Neural progenitor cell (in vitro differentiated cells): Measurements from ENCODE around the gene SOBP. TPM values are rescaled to one million over a fixed set of nuclear protein-coding genes. Genes with fewer than 3 reads are reported as not detected.

Experiments used
- DNase-seq: peaks from one replicate; pipeline ENCODE4 v3.0.0-alpha.2; 2016; ENCODE audit warnings: low spot score
- H2AFZ ChIP-seq: fragments of 200-600 bp; sonication (generic); replicated peaks from 2 replicates; pipeline ENCODE4 v1.6.1; 2016; ENCODE audit warnings: antibody characterized with exemption
- H3F3A ChIP-seq: fragments of 200-600 bp; sonication (generic); 2 replicates; pipeline ENCODE4 v1.6.1; 2016; ENCODE audit warnings: antibody characterized with exemption, low read depth
- H3K27ac ChIP-seq: fragments of 200-600 bp; sonication (generic); 2 replicates; pipeline ENCODE4 v1.5.1; 2016; ENCODE audit warnings: mild to moderate bottlenecking
- H3K27me3 ChIP-seq: fragments of 200-600 bp; sonication (generic); 2 replicates; pipeline ENCODE4 v1.6.1; 2016; ENCODE audit warnings: mild to moderate bottlenecking, moderate library complexity
- H3K36me3 ChIP-seq: fragments of 200-600 bp; sonication (generic); 2 replicates; pipeline ENCODE4 v1.5.1; 2016
- H3K4me1 ChIP-seq: fragments of 200-600 bp; sonication (generic); 2 replicates; pipeline ENCODE4 v1.6.1; 2016; ENCODE audit warnings: mixed run types
- H3K4me2 ChIP-seq: fragments of 200-600 bp; sonication (generic); 2 replicates; pipeline ENCODE4 v1.6.1; 2016
- H3K4me3 ChIP-seq: fragments of 200-600 bp; sonication (generic); 2 replicates; pipeline ENCODE4 v1.5.1; 2016
- H3K79me2 ChIP-seq: fragments of 200-600 bp; sonication (generic); 2 replicates; pipeline ENCODE4 v1.6.1; 2016; ENCODE audit warnings: low read depth
- H3K9ac ChIP-seq: fragments of 200-600 bp; sonication (generic); 2 replicates; pipeline ENCODE4 v1.6.1; 2016
- H3K9me3 ChIP-seq: fragments of 200-600 bp; sonication (generic); 2 replicates; pipeline ENCODE4 v1.5.1; 2016; ENCODE audit warnings: low read depth
- H4K20me1 ChIP-seq: fragments of 200-600 bp; sonication (generic); 2 replicates; pipeline ENCODE4 v1.6.1; 2016; ENCODE audit warnings: low read depth
- H3K27ac Mint-ChIP-seq: 3 replicates; pipeline ENCODE4 v1.8.0; 2021; ENCODE audit warnings: mixed read lengths
- H3K27me3 Mint-ChIP-seq: 2 replicates; pipeline ENCODE4 v1.8.0; 2022; ENCODE audit warnings: low read depth, mild to moderate bottlenecking, inconsistent platforms, moderate library complexity, mixed read lengths; ENCODE audit not compliant: insufficient read depth
- H3K36me3 Mint-ChIP-seq: 3 replicates; pipeline ENCODE4 v1.8.0; 2021; ENCODE audit warnings: mixed read lengths
- H3K4me1 Mint-ChIP-seq: 3 replicates; pipeline ENCODE4 v1.8.0; 2021; ENCODE audit warnings: mixed read lengths
- H3K4me3 Mint-ChIP-seq: 3 replicates; pipeline ENCODE4 v1.8.0; 2021; ENCODE audit warnings: mild to moderate bottlenecking, moderate library complexity, mixed read lengths
- H3K9me3 Mint-ChIP-seq: 3 replicates; pipeline ENCODE4 v1.8.0; 2020; ENCODE audit warnings: mixed read lengths
- EZH2 ChIP-seq: fragments of 200-600 bp; sonication (generic); IDR thresholded peaks from 2 replicates; pipeline ENCODE4 v1.6.1; 2017; ENCODE audit warnings: antibody characterized with exemption, mild to moderate bottlenecking, moderate library complexity
- EZH2phosphoT487 ChIP-seq: fragments of 200-600 bp; sonication (generic); IDR thresholded peaks from 2 replicates; pipeline ENCODE4 v1.6.1; 2017; ENCODE audit warnings: antibody characterized with exemption
- total RNA-seq: library from RNA; depleted of rRNA; stranded (reverse); fragments of >200 nt; gene quantifications from 2 replicates; pipeline ENCODE4 v1.2.3, GENCODE V29; 2015; ENCODE audit warnings: low replicate concordance
- TF ChIP-seq, protein P1 (sequence below): fragments of 200-600 bp; sonication (generic); IDR thresholded peaks from 2 replicates; pipeline ENCODE4 v1.5.1; 2017; ENCODE audit warnings: antibody characterized with exemption, mild to moderate bottlenecking

SOBP gene
- total RNA-seq, 1 donor from 2014 or later: 12.6 TPM

DNA sequence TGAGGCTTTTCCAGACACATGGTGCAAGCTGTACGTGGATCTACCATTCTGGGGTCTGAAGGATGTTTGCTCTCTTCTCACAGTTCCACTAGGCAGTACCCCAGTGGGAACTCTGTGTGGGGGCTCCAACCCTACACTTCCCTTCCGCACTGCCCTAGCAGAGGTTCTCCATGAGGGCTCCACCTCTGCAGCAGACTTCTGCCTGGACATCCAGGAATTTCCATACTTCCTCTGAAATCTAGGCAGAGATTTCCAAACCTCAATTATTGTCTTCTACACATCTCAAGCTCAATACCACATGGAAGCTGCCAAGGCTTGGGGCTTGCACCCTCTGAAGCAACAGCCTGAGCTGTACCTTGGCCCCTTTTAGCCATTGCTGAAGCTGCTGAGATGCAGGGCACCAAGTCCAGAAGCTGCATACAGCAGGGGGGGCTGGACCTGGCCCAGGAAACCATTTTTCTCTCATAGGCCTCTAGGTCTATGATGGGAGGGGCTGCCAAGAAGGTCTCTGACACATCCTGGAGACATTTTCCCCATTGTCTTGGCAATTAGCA is 42.2 kb upstream of the SOBP start:
- H3K79me2 ChIP-seq: peaks cover 17% of the 10 kb centered on the region
- Mint-ChIP-seq H3K9me3 (peaks cover 46% of the 10 kb centered on the region), H3K4me3 (no peak overlapping the region)

DNA sequence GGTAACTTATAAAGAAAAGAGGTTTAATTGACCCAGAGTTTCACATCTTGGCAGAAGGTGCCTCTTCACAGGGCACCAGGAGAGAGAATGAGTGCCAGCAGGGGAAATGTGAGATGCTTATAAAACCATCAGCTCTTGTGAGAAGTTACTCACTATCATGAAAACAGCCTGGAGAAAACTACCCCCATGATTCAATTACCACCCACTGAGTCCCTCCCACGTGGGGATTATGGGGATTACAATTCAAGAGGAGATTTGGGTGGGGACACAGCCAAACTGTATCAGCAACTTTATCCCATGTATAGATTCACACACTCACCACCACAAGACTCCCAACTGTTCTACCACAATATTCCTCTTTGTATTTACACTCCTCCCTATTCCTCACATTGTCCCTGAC is 41.1 kb upstream of the SOBP start:
- Histone ChIP-seq H4K20me1 (no peaks in the 10 kb centered on the region), H2AFZ (no peak overlapping the region), H3K9me3 (peaks cover 20% of the 10 kb centered on the region), H3K27ac (no peak overlapping the region), H3K36me3 (no peaks in the 10 kb centered on the region), H3K27me3 (no peaks in the 10 kb centered on the region), H3F3A (no peaks in the 10 kb centered on the region), H3K79me2 (peaks cover 20% of the 10 kb centered on the region), H3K4me2 (no peak overlapping the region), H3K4me1 (no peaks in the 10 kb centered on the region), H3K9ac (no peak overlapping the region), H3K4me3 (no peak overlapping the region)
- Mint-ChIP-seq H3K9me3 (peaks cover 46% of the 10 kb centered on the region), H3K4me3 (no peak overlapping the region), H3K27ac (no peak overlapping the region), H3K36me3 (peaks cover 34% of the 10 kb centered on the region), H3K4me1 (no peaks in the 10 kb centered on the region), H3K27me3 (no peaks in the 10 kb centered on the region)
- DNase-seq: no peak
- TF ChIP-seq EZH2 (no peak), EZH2phosphoT487 (no peak)
- TF ChIP-seq, protein P1, sequence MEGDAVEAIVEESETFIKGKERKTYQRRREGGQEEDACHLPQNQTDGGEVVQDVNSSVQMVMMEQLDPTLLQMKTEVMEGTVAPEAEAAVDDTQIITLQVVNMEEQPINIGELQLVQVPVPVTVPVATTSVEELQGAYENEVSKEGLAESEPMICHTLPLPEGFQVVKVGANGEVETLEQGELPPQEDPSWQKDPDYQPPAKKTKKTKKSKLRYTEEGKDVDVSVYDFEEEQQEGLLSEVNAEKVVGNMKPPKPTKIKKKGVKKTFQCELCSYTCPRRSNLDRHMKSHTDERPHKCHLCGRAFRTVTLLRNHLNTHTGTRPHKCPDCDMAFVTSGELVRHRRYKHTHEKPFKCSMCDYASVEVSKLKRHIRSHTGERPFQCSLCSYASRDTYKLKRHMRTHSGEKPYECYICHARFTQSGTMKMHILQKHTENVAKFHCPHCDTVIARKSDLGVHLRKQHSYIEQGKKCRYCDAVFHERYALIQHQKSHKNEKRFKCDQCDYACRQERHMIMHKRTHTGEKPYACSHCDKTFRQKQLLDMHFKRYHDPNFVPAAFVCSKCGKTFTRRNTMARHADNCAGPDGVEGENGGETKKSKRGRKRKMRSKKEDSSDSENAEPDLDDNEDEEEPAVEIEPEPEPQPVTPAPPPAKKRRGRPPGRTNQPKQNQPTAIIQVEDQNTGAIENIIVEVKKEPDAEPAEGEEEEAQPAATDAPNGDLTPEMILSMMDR: no peak

More for the DNA sequence above, 42.2 kb upstream of the SOBP start:
- no peaks in the 10 kb centered on the region for H4K20me1 ChIP-seq
- no peaks in the 10 kb centered on the region for H3K27me3 ChIP-seq
- H3K9me3 ChIP-seq: peaks cover 20% of the 10 kb centered on the region
- no peak overlapping the region for H3K4me3 ChIP-seq
- no peak overlapping the region for H3K9ac ChIP-seq
- H3K4me1 ChIP-seq: no peaks in the 10 kb centered on the region
- H3F3A ChIP-seq: no peaks in the 10 kb centered on the region
- H3K27ac ChIP-seq: no peak overlapping the region
- no peaks in the 10 kb centered on the region for H3K4me1 Mint-ChIP-seq
- H3K27me3 Mint-ChIP-seq: no peaks in the 10 kb centered on the region
- DNase-seq: no peak
- H3K36me3 ChIP-seq: no peaks in the 10 kb centered on the region
- no peak overlapping the region for H3K4me2 ChIP-seq
- no peak overlapping the region for H3K27ac Mint-ChIP-seq
- TF ChIP-seq, protein P1: no peak
- TF ChIP-seq EZH2phosphoT487 (no peak), EZH2 (no peak)
- no peak overlapping the region for H2AFZ ChIP-seq
- H3K36me3 Mint-ChIP-seq: peaks cover 33% of the 10 kb centered on the region

DNA sequence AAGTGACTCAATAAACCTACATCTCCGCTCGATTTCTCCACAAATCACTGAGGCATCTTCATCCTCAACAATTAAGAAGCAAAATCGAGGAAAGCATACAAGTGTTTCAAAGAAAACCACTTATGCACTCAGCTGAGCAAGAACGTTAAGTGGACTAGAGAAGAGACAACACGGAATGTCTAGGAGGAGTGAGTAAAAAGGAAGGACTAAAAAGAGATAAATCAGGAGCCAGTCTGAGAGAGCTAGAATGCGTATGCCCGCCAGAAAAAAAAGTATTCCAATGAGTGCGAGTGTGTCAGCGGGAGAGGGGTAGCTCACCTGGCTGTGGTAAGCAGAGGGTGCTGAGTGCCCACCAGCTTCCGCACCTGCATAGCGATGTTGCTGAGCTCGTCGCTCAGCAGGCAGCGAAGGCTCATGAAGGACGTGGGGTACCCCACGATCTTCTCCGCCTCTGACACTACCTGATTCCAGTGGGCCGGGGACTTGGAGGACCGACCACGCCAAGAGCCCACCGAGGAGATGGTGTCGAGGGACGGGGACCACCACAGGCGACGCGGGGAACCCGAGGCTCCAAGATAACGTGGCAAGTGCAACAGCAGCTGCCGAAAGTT is 31.1 kb upstream of the SOBP start:
- H3K36me3 ChIP-seq: no peaks in the 10 kb centered on the region
- H2AFZ ChIP-seq: peak overlapping the region; percentile 99
- H3K4me1 Mint-ChIP-seq: peaks cover 10% of the 10 kb centered on the region

More for the DNA sequence above, 31.1 kb upstream of the SOBP start:
- TF ChIP-seq EZH2phosphoT487 (no peak), EZH2 (no peak)
- peak overlapping the region; percentile 63 for H3K9ac ChIP-seq
- Mint-ChIP-seq H3K9me3 (no peaks in the 10 kb centered on the region), H3K36me3 (peaks cover 3% of the 10 kb centered on the region), H3K27me3 (no peaks in the 10 kb centered on the region), H3K4me3 (peak overlapping the region; percentile 92), H3K27ac (peak overlapping the region; percentile 86)
- peaks cover 13% of the 10 kb centered on the region for H3K79me2 ChIP-seq
- H3F3A ChIP-seq: peaks cover 12% of the 10 kb centered on the region
- no peaks in the 10 kb centered on the region for H3K4me1 ChIP-seq
- H3K27me3 ChIP-seq: peaks cover 14% of the 10 kb centered on the region
- no peaks in the 10 kb centered on the region for H3K9me3 ChIP-seq
- H3K4me3 ChIP-seq: peak overlapping the region; percentile 91
- H3K27ac ChIP-seq: peak overlapping the region; percentile 47
- no peaks in the 10 kb centered on the region for H4K20me1 ChIP-seq
- no peak for DNase-seq
- peak overlapping the region; percentile 92 for H3K4me2 ChIP-seq
